RWPE2 (cell line): Measurements from ENCODE around the gene STING1.

Experiments used
- ATAC-seq: fragments of 200-7000 bp; cut with Tn5 transposase; 3 replicates; pipeline ENCODE4 v1.9.1; 2021; ENCODE audit warnings: low read depth
- DNase-seq: peaks from one replicate; pipeline ENCODE4 v3.0.0-alpha.2; 2020; ENCODE audit warnings: low spot score
- H3K27ac ChIP-seq: fragments of 450-650 bp; 2 replicates; pipeline ENCODE4 v1.5.1; 2017; ENCODE audit warnings: mild to moderate bottlenecking; ENCODE audit not compliant: poor library complexity, severe bottlenecking
- H3K27me3 ChIP-seq: fragments of 250-450 bp; sonication (Bioruptor Pico); 2 replicates; pipeline ENCODE4 v1.5.1; 2021; ENCODE audit warnings: mild to moderate bottlenecking, moderate library complexity; ENCODE audit not compliant: insufficient read depth, poor library complexity, severe bottlenecking
- H3K36me3 ChIP-seq: fragments of 250-450 bp; sonication (Bioruptor Pico); 2 replicates; pipeline ENCODE4 v1.5.1; 2020; ENCODE audit warnings: low read depth, mild to moderate bottlenecking, moderate library complexity
- H3K4me1 ChIP-seq: fragments of 250-450 bp; sonication (Bioruptor Pico); 2 replicates; pipeline ENCODE4 v1.5.1; 2021; ENCODE audit warnings: mild to moderate bottlenecking, moderate library complexity; ENCODE audit not compliant: insufficient read depth, poor library complexity, severe bottlenecking
- H3K4me3 ChIP-seq: fragments of 250-450 bp; sonication (Bioruptor Pico); 2 replicates; pipeline ENCODE4 v1.5.1; 2021; ENCODE audit warnings: mild to moderate bottlenecking, moderate library complexity; ENCODE audit not compliant: severe bottlenecking
- H3K9me3 ChIP-seq: fragments of 250-450 bp; sonication (Bioruptor Pico); 2 replicates; pipeline ENCODE4 v1.5.1; 2021; ENCODE audit warnings: mild to moderate bottlenecking, moderate library complexity; ENCODE audit not compliant: severe bottlenecking
- CTCF ChIP-seq: fragments of 450-650 bp; IDR thresholded peaks from one replicate; pipeline ENCODE4 v1.5.1; 2017; ENCODE audit warnings: mild to moderate bottlenecking, moderate library complexity; ENCODE audit not compliant: poor library complexity, severe bottlenecking

Gene STING1

GRCh38 chr5:139475865-139476617 is 6.5 kb downstream of the STING1 start:
- DNase-seq (no peak), ATAC-seq (no peak)
- Histone ChIP-seq H3K27me3 (no peaks in the 10 kb centered on the region), H3K27ac (no peak overlapping the region), H3K4me1 (peaks cover 21% of the 10 kb centered on the region), H3K36me3 (peaks cover 22% of the 10 kb centered on the region), H3K4me3 (no peak overlapping the region), H3K9me3 (no peaks in the 10 kb centered on the region)
- no peak for TF ChIP-seq CTCF

- peaks cover 18% of the 10 kb centered on the region for H3K4me1 ChIP-seq
- no peak for TF ChIP-seq CTCF
These were observed 7.4 kb downstream of the STING1 start for GRCh38 chr5:139474890-139475791.

GRCh38 chr5:139473565-139473964 is 9.0 kb downstream of the STING1 start:
- no peaks in the 10 kb centered on the region for H3K9me3 ChIP-seq
- H3K27me3 ChIP-seq: no peaks in the 10 kb centered on the region
- H3K36me3 ChIP-seq: peaks cover 9% of the 10 kb centered on the region
- no peak overlapping the region for H3K4me3 ChIP-seq
- DNase-seq: no peak
- ATAC-seq: peak; percentile 56
- peak; percentile 16 for TF ChIP-seq CTCF
- peaks cover 18% of the 10 kb centered on the region for H3K4me1 ChIP-seq
- peak overlapping the region; percentile 50 for H3K27ac ChIP-seq

More at GRCh38 chr5:139474890-139475791, 7.4 kb downstream of the STING1 start:
- Histone ChIP-seq H3K27me3 (no peaks in the 10 kb centered on the region), H3K4me3 (no peak overlapping the region), H3K27ac (no peak overlapping the region), H3K9me3 (no peaks in the 10 kb centered on the region), H3K36me3 (peaks cover 17% of the 10 kb centered on the region)
- DNase-seq: no peak
- peak; percentile 28; the same call in 2 of the 3 replicates for ATAC-seq

GRCh38 chr5:139473105-139473504 is 9.5 kb downstream of the STING1 start:
- Histone ChIP-seq H3K27ac (peak overlapping the region; percentile 50), H3K9me3 (no peaks in the 10 kb centered on the region), H3K4me1 (peaks cover 18% of the 10 kb centered on the region), H3K36me3 (peaks cover 7% of the 10 kb centered on the region; the same call in 1 of the 2 replicates), H3K27me3 (no peaks in the 10 kb centered on the region), H3K4me3 (no peak overlapping the region)
- ATAC-seq (peak; percentile 17), DNase-seq (no peak)
- no peak for TF ChIP-seq CTCF
